HEK293 (cell line): ENCODE results near the gene PRRT3.

Source experiments
- BCL11B ChIP-seq: fragments of 450-650 bp; formaldehyde crosslinking; IDR thresholded peaks from 2 replicates; pipeline ENCODE4 v1.5.1; 2016; ENCODE audit warnings: low read depth, missing biosample characterization, missing genetic modification characterization
- GFI1B ChIP-seq: fragments of 450-650 bp; formaldehyde crosslinking; IDR thresholded peaks from 2 replicates; pipeline ENCODE4 v1.5.1; 2016; ENCODE audit warnings: missing biosample characterization, missing genetic modification characterization
- GLIS1 ChIP-seq: fragments of 450-650 bp; formaldehyde crosslinking; IDR thresholded peaks from 2 replicates; pipeline ENCODE4 v1.5.1; 2016; ENCODE audit warnings: missing biosample characterization, missing genetic modification characterization
- GLIS2 ChIP-seq: fragments of 450-650 bp; formaldehyde crosslinking; IDR thresholded peaks from 2 replicates; pipeline ENCODE4 v1.5.1; 2016; ENCODE audit warnings: missing biosample characterization, missing genetic modification characterization
- IKZF3 ChIP-seq: fragments of 450-650 bp; IDR thresholded peaks from 2 replicates; pipeline ENCODE4 v1.5.0; 2018; ENCODE audit warnings: missing biosample characterization, mild to moderate bottlenecking, missing genetic modification characterization, moderate library complexity
- KLF16 ChIP-seq: fragments of 450-650 bp; formaldehyde crosslinking; IDR thresholded peaks from 2 replicates; pipeline ENCODE4 v1.5.1; 2017; ENCODE audit warnings: missing biosample characterization, missing genetic modification characterization
- TRIM28 ChIP-seq: IDR thresholded peaks from 2 replicates; pipeline ENCODE4 v1.6.1; 2011; ENCODE audit warnings: low read length, control low read depth, borderline replicate concordance
- ZBTB7A ChIP-seq: fragments of 450-650 bp; formaldehyde crosslinking; IDR thresholded peaks from 2 replicates; pipeline ENCODE4 v1.5.1; 2016; ENCODE audit warnings: low read depth, missing biosample characterization, missing genetic modification characterization
- ZFHX2 ChIP-seq: fragments of 450-650 bp; formaldehyde crosslinking; conservative IDR thresholded peaks from 2 replicates; pipeline ENCODE4 v1.5.1; 2016; ENCODE audit warnings: missing biosample characterization, missing genetic modification characterization
- ZNF10 ChIP-seq: fragments of 450-650 bp; formaldehyde crosslinking; IDR thresholded peaks from 2 replicates; pipeline ENCODE4 v1.5.1; 2017; ENCODE audit warnings: missing biosample characterization, missing genetic modification characterization
- ZNF133 ChIP-seq: fragments of 450-650 bp; formaldehyde crosslinking; IDR thresholded peaks from 2 replicates; pipeline ENCODE4 v1.5.1; 2016; ENCODE audit warnings: missing biosample characterization, missing genetic modification characterization
- ZNF155 ChIP-seq: fragments of 450-650 bp; formaldehyde crosslinking; IDR thresholded peaks from 2 replicates; pipeline ENCODE4 v1.5.1; 2016; ENCODE audit warnings: missing biosample characterization, missing genetic modification characterization
- ZNF184 ChIP-seq: fragments of 450-650 bp; IDR thresholded peaks from 2 replicates; pipeline ENCODE4 v1.5.1; 2018; ENCODE audit warnings: missing biosample characterization, mild to moderate bottlenecking, missing genetic modification characterization
- ZNF2 ChIP-seq: fragments of 450-650 bp; formaldehyde crosslinking; IDR thresholded peaks from 2 replicates; pipeline ENCODE4 v1.5.1; 2016; ENCODE audit warnings: missing biosample characterization, missing genetic modification characterization
- ZNF26 ChIP-seq: fragments of 450-650 bp; formaldehyde crosslinking; IDR thresholded peaks from 2 replicates; pipeline ENCODE4 v1.5.1; 2016; ENCODE audit warnings: missing biosample characterization, missing genetic modification characterization
- ZNF274 ChIP-seq, 2 experiments: fragments of 200-500 bp in 1 of 2; fragments of 450-650 bp in 1 of 2; sonication (Bioruptor generic) in 1 of 2; formaldehyde crosslinking in 1 of 2; IDR thresholded peaks; 2 replicates each; pipeline versions ENCODE4 v1.5.1 to v1.6.1; 2014 to 2016; ENCODE audit warnings: borderline replicate concordance in 1 of 2, inconsistent platforms in 1 of 2, low read length in 1 of 2, missing biosample characterization in 1 of 2, missing genetic modification characterization in 1 of 2
- ZNF292 ChIP-seq: fragments of 450-650 bp; formaldehyde crosslinking; IDR thresholded peaks from 2 replicates; pipeline ENCODE4 v1.5.1; 2016; ENCODE audit warnings: low read depth, missing biosample characterization, missing genetic modification characterization, borderline replicate concordance
- ZNF350 ChIP-seq: fragments of 450-650 bp; formaldehyde crosslinking; IDR thresholded peaks from 2 replicates; pipeline ENCODE4 v1.5.0; 2017; ENCODE audit warnings: missing biosample characterization, mild to moderate bottlenecking, missing genetic modification characterization
- ZNF354C ChIP-seq: fragments of 450-650 bp; formaldehyde crosslinking; IDR thresholded peaks from 2 replicates; pipeline ENCODE4 v1.5.1; 2016; ENCODE audit warnings: missing biosample characterization, missing genetic modification characterization, low read depth, borderline replicate concordance
- ZNF404 ChIP-seq: fragments of 450-650 bp; formaldehyde crosslinking; IDR thresholded peaks from 2 replicates; pipeline ENCODE4 v1.5.1; 2017; ENCODE audit warnings: missing biosample characterization, missing genetic modification characterization
- ZNF501 ChIP-seq: fragments of 450-650 bp; formaldehyde crosslinking; IDR thresholded peaks from 2 replicates; pipeline ENCODE4 v1.5.1; 2016; ENCODE audit warnings: missing biosample characterization, missing genetic modification characterization
- ZNF555 ChIP-seq: fragments of 450-650 bp; formaldehyde crosslinking; conservative IDR thresholded peaks from 2 replicates; pipeline ENCODE4 v1.5.1; 2017; ENCODE audit warnings: missing biosample characterization, mild to moderate bottlenecking, missing genetic modification characterization, inconsistent platforms
- ZNF558 ChIP-seq: fragments of 450-650 bp; formaldehyde crosslinking; IDR thresholded peaks from 2 replicates; pipeline ENCODE4 v1.5.1; 2016; ENCODE audit warnings: missing biosample characterization, missing genetic modification characterization
- ZNF560 ChIP-seq: fragments of 450-650 bp; formaldehyde crosslinking; IDR thresholded peaks from 2 replicates; pipeline ENCODE4 v1.5.1; 2017; ENCODE audit warnings: missing biosample characterization, missing genetic modification characterization, borderline replicate concordance
- ZNF561 ChIP-seq: fragments of 450-650 bp; IDR thresholded peaks from 2 replicates; pipeline ENCODE4 v1.5.1; 2018; ENCODE audit warnings: missing biosample characterization, missing genetic modification characterization, borderline replicate concordance
- ZNF585B ChIP-seq: fragments of 450-650 bp; formaldehyde crosslinking; IDR thresholded peaks from 2 replicates; pipeline ENCODE4 v1.5.1; 2016; ENCODE audit warnings: missing biosample characterization, missing genetic modification characterization
- ZNF600 ChIP-seq: fragments of 450-650 bp; formaldehyde crosslinking; IDR thresholded peaks from 2 replicates; pipeline ENCODE4 v1.5.1; 2016; ENCODE audit warnings: missing biosample characterization, missing genetic modification characterization
- ZNF629 ChIP-seq: fragments of 450-650 bp; formaldehyde crosslinking; IDR thresholded peaks from 2 replicates; pipeline ENCODE4 v1.5.1; 2017; ENCODE audit warnings: missing biosample characterization, missing genetic modification characterization
- ZNF677 ChIP-seq: fragments of 450-650 bp; IDR thresholded peaks from 2 replicates; pipeline ENCODE4 v1.5.0; 2018; ENCODE audit warnings: missing biosample characterization, mild to moderate bottlenecking, missing genetic modification characterization, moderate library complexity
- ZNF777 ChIP-seq: fragments of 450-650 bp; formaldehyde crosslinking; IDR thresholded peaks from 2 replicates; pipeline ENCODE4 v1.5.1; 2017; ENCODE audit warnings: missing biosample characterization, missing genetic modification characterization, borderline replicate concordance
- TF ChIP-seq, protein P1 (sequence below): fragments of 450-650 bp; formaldehyde crosslinking; IDR thresholded peaks from 2 replicates; pipeline ENCODE4 v1.5.1; 2016; ENCODE audit warnings: missing biosample characterization, missing genetic modification characterization, borderline replicate concordance
- TF ChIP-seq, protein P2 (sequence below): fragments of 450-650 bp; formaldehyde crosslinking; IDR thresholded peaks from 2 replicates; pipeline ENCODE4 v1.5.1; 2016; ENCODE audit warnings: missing biosample characterization, missing genetic modification characterization
- TF ChIP-seq, protein P3 (sequence below): fragments of 450-650 bp; formaldehyde crosslinking; IDR thresholded peaks from 2 replicates; pipeline ENCODE4 v1.5.1; 2016; ENCODE audit warnings: missing biosample characterization, missing genetic modification characterization
- TF ChIP-seq, protein P4 (sequence below): fragments of 450-650 bp; formaldehyde crosslinking; IDR thresholded peaks from 2 replicates; pipeline ENCODE4 v1.5.1; 2017; ENCODE audit warnings: missing biosample characterization, missing genetic modification characterization

Gene PRRT3

DNA sequence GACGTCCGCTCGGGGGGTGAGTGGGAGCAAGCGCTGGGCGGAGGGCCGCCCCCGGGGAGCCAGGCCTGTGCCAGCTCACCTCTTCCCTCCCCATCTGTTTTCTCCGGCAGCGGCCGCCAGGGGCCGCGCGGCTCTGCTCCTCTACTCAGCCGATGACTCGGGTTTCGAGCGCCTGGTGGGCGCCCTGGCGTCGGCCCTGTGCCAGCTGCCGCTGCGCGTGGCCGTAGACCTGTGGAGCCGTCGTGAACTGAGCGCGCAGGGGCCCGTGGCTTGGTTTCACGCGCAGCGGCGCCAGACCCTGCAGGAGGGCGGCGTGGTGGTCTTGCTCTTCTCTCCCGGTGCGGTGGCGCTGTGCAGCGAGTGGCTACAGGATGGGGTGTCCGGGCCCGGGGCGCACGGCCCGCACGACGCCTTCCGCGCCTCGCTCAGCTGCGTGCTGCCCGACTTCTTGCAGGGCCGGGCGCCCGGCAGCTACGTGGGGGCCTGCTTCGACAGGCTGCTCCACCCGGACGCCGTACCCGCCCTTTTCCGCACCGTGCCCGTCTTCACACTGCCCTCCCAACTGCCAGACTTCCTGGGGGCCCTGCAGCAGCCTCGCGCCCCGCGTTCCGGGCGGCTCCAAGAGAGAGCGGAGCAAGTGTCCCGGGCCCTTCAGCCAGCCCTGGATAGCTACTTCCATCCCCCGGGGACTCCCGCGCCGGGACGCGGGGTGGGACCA, 19.2 kb downstream of the PRRT3 start (continued):
- TF ChIP-seq TRIM28 (no peak), ZNF26 (tag by site-specific recombination) (no peak), ZNF184 (tag by site-specific recombination) (no peak), BCL11B (tag by site-specific recombination) (peak; percentile 54; the same call in 1 of the 2 replicates), ZNF501 (tag by site-specific recombination) (peak; percentile 94), ZNF404 (tag by site-specific recombination) (no peak), ZNF155 (no peak), ZNF600 (tag by site-specific recombination) (peak; percentile 80), ZNF555 (tag by site-specific recombination) (no peak), ZNF629 (tag by site-specific recombination) (no peak), GLIS1 (tag by site-specific recombination) (peak; percentile 47; the same call in 1 of the 2 replicates), ZNF274 (IDR thresholded peaks at IDR 0.05; ENCODE audit: low read length) (no peak), ZNF274 (tag by site-specific recombination; IDR thresholded peaks at IDR 0.05; ENCODE audit: borderline replicate concordance) (no peak), ZNF292 (no peak), ZNF354C (tag by site-specific recombination) (no peak), ZNF560 (tag by site-specific recombination) (no peak), ZNF10 (tag by site-specific recombination) (no peak), GLIS2 (tag by site-specific recombination) (no peak; the same call in 1 of the 2 replicates), ZNF2 (tag by site-specific recombination) (peak; percentile 96), ZNF350 (no peak), ZNF133 (tag by site-specific recombination) (peak; percentile 54), ZBTB7A (tag by site-specific recombination) (peak; percentile 64; the same call in 1 of the 2 replicates), ZNF558 (no peak), ZNF585B (tag by site-specific recombination) (0 out of 2 replicates have a peak, but pooled peaks have one; percentile 8), ZNF677 (tag by site-specific recombination) (no peak), KLF16 (tag by site-specific recombination) (peak; percentile 51), ZFHX2 (tag by site-specific recombination) (peak; percentile 96), GFI1B (tag by site-specific recombination) (no peak), IKZF3 (no peak), ZNF561 (tag by site-specific recombination) (no peak; the same call in none of the 2 replicates), ZNF777 (peak; percentile 87; the same call in 1 of the 2 replicates)
- TF ChIP-seq, protein P1, sequence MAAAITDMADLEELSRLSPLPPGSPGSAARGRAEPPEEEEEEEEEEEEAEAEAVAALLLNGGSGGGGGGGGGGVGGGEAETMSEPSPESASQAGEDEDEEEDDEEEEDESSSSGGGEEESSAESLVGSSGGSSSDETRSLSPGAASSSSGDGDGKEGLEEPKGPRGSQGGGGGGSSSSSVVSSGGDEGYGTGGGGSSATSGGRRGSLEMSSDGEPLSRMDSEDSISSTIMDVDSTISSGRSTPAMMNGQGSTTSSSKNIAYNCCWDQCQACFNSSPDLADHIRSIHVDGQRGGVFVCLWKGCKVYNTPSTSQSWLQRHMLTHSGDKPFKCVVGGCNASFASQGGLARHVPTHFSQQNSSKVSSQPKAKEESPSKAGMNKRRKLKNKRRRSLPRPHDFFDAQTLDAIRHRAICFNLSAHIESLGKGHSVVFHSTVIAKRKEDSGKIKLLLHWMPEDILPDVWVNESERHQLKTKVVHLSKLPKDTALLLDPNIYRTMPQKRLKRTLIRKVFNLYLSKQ (tag by site-specific recombination): no peak
- TF ChIP-seq, protein P2, sequence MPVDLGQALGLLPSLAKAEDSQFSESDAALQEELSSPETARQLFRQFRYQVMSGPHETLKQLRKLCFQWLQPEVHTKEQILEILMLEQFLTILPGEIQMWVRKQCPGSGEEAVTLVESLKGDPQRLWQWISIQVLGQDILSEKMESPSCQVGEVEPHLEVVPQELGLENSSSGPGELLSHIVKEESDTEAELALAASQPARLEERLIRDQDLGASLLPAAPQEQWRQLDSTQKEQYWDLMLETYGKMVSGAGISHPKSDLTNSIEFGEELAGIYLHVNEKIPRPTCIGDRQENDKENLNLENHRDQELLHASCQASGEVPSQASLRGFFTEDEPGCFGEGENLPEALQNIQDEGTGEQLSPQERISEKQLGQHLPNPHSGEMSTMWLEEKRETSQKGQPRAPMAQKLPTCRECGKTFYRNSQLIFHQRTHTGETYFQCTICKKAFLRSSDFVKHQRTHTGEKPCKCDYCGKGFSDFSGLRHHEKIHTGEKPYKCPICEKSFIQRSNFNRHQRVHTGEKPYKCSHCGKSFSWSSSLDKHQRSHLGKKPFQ (tag by site-specific recombination): peak; percentile 64
- TF ChIP-seq, protein P3, sequence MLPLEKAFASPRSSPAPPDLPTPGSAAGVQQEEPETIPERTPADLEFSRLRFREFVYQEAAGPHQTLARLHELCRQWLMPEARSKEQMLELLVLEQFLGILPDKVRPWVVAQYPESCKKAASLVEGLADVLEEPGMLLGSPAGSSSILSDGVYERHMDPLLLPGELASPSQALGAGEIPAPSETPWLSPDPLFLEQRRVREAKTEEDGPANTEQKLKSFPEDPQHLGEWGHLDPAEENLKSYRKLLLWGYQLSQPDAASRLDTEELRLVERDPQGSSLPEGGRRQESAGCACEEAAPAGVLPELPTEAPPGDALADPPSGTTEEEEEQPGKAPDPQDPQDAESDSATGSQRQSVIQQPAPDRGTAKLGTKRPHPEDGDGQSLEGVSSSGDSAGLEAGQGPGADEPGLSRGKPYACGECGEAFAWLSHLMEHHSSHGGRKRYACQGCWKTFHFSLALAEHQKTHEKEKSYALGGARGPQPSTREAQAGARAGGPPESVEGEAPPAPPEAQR (tag by site-specific recombination): no peak
- TF ChIP-seq, protein P4, sequence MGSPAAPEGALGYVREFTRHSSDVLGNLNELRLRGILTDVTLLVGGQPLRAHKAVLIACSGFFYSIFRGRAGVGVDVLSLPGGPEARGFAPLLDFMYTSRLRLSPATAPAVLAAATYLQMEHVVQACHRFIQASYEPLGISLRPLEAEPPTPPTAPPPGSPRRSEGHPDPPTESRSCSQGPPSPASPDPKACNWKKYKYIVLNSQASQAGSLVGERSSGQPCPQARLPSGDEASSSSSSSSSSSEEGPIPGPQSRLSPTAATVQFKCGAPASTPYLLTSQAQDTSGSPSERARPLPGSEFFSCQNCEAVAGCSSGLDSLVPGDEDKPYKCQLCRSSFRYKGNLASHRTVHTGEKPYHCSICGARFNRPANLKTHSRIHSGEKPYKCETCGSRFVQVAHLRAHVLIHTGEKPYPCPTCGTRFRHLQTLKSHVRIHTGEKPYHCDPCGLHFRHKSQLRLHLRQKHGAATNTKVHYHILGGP (tag by site-specific recombination): no peak
